Measurements from ENCODE around the gene UPK3A.
A peak's percentile ranks its signal among the peaks of the same experiment; 100 is the strongest.

GRCh38 chr22:45235851-45236342 is 48.9 kb upstream of the UPK3A start:
- no peak; the same call in 1 of the 2 replicates for TF ChIP-seq POLR2A (IDR thresholded peaks at IDR 0.05; ENCODE audit: low read depth, low read length)
- no peak for TF ChIP-seq SPI1 (IDR thresholded peaks at IDR 0.05; ENCODE audit: low read depth, low read length)
- no peak for TF ChIP-seq TAF1 (IDR thresholded peaks at IDR 0.05; ENCODE audit: low read depth, low read length)
- no peak for TF ChIP-seq POLR2AphosphoS5 (IDR thresholded peaks at IDR 0.05; ENCODE audit: low read depth, low read length)
- 0 out of 2 replicates have a peak, but pooled peaks have one; percentile 3 for TF ChIP-seq POU2F2 (IDR thresholded peaks at IDR 0.05; ENCODE audit: low read depth, low read length)
